SW480 (cell line): Measurements from ENCODE around the gene DCLK1.
A peak's percentile ranks its signal among the peaks of the same experiment; 100 is the strongest.

Experiments
- DNase-seq: peaks from one replicate; pipeline ENCODE4 v3.0.0-alpha.2; 2016; ENCODE audit warnings: low spot score

DCLK1 gene

GRCh38 chr13:35830850-35831450 is 300.2 kb downstream of the DCLK1 start:
- DNase-seq = no peak

GRCh38 chr13:35826626-35827254 is 304.4 kb downstream of the DCLK1 start:
- no peak for DNase-seq

- DNase-seq = no peak
Measured at GRCh38 chr13:35824825-35825224, 306.4 kb downstream of the DCLK1 start.

- DNase-seq = no peak
Measured at GRCh38 chr13:35824395-35824794, 306.8 kb downstream of the DCLK1 start.

- no peak for DNase-seq
Measured at GRCh38 chr13:35822666-35823065, 308.5 kb downstream of the DCLK1 start.

- peak; percentile 33 for DNase-seq
Measured at GRCh38 chr13:35818633-35819067, 312.5 kb downstream of the DCLK1 start.

- DNase-seq = no peak
Measured at GRCh38 chr13:35817642-35818607, 313.3 kb downstream of the DCLK1 start.

- DNase-seq = no peak
Measured at GRCh38 chr13:35814605-35815011, 316.6 kb downstream of the DCLK1 start.

- no peak for DNase-seq
Measured at GRCh38 chr13:35812736-35813135, 318.4 kb downstream of the DCLK1 start.

- DNase-seq = no peak
Measured at GRCh38 chr13:35810321-35810720, 320.9 kb downstream of the DCLK1 start.

GRCh38 chr13:35808846-35809245 is 322.3 kb downstream of the DCLK1 start:
- DNase-seq = no peak

GRCh38 chr13:35804901-35805300 is 326.3 kb downstream of the DCLK1 start:
- DNase-seq = no peak

GRCh38 chr13:35797991-35798390 is 333.2 kb downstream of the DCLK1 start:
- no peak for DNase-seq

GRCh38 chr13:35797244-35797643 is 333.9 kb downstream of the DCLK1 start:
- DNase-seq = no peak

GRCh38 chr13:35796623-35797022 is 334.6 kb downstream of the DCLK1 start:
- DNase-seq = no peak

GRCh38 chr13:35794734-35795389 is 336.3 kb downstream of the DCLK1 start:
- DNase-seq = no peak

- no peak for DNase-seq
Measured at GRCh38 chr13:35793823-35794222, 337.4 kb downstream of the DCLK1 start.

- DNase-seq = no peak
Measured at GRCh38 chr13:35792911-35793310, 338.3 kb downstream of the DCLK1 start.

- DNase-seq = no peak
Measured at GRCh38 chr13:35792021-35792420, 339.2 kb downstream of the DCLK1 start.

- no peak for DNase-seq
Measured at GRCh38 chr13:35791184-35791851, 339.9 kb downstream of the DCLK1 start.

- peak; percentile 48 for DNase-seq
Measured at GRCh38 chr13:35789335-35790165, 341.6 kb downstream of the DCLK1 start.
